NCI-H2029 (cell line): ENCODE measurements around the gene ZDHHC8.
A peak's percentile ranks its signal among the peaks of the same experiment; 100 is the strongest.

Experiments
- DNase-seq: peaks from one replicate; lab custom pipeline; 2025; lab: John Stamatoyannopoulos, UW

The ZDHHC8 gene

GRCh38 chr22:20096574-20097420, 34.8 kb upstream of the ZDHHC8 start:
- no peak for DNase-seq

- DNase-seq = no peak
Measured at GRCh38 chr22:20099099-20099711, 32.4 kb upstream of the ZDHHC8 start.

- no peak for DNase-seq
Measured at GRCh38 chr22:20101638-20102037, 30.0 kb upstream of the ZDHHC8 start.

- DNase-seq = no peak
Measured at GRCh38 chr22:20102203-20102780, 29.3 kb upstream of the ZDHHC8 start.

DNA sequence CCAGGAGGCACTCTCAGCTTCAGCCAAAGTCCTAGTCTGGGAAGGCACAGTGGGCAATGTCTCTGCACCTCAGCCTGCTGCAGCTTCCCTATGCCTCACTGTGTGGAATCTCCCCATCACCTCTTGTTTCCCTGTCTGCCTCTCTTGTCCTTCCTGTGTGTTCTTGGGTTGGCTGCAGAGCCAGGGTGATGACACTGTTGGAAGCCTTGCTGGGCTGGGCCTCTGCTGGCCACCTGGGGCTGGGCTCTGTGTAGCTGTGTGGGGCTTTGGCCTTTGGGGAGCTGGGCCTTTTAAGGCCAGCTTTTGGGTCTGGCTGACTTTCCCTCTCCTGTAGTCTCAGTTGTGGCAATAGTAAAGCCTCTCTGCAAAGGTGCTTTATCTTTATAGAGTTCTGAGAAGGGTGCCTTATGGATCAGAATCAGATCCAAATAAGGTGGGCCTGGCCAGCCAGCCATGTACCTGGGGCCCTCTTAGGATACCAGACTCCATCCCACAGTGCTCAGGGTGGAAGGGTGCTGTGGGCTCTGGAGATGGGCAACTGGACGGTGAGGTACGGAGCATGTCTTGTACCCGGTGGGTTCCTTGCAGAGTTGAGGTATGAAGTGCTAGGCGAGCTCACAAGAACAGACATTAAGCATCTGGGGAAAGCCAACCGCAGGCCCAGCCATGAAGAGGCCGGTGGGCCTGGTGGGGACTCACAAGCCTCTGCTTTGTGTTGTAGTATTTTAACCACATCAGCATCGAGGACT, 26.0 kb upstream of the ZDHHC8 start:
- DNase-seq = no peak

DNA sequence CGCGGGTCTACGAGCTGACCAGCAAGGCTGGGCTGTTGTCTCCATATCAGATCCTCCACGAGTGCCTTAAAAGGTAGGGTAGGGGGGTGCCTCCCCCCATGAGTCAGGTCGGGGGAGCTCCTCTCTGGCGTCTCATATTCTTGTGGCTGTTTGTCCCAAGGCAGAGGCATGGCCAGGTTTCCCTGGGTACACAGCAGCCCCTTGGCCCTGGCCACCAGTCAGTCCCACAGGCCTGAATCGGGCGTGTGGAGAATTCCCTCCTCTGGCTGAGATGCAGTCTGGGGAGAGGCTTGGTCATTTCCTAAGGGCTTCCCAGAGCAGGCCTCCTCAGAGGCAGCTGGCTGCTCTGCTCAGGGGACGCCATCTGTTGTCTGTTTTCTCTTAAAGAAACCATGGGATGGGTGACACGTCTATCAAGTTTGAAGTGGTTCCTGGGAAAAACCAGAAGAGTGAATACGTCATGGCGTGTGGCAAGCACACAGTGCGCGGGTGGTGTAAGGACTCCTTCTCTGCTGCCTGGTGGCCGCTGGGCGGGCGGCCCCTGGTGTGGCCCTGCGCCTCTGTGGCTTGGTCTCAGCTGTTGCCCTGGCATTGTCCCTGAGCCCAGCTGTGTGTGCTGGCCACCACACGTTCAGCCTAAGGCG, 25.3 kb upstream of the ZDHHC8 start:
- no peak for DNase-seq

GRCh38 chr22:20106849-20107237, 24.8 kb upstream of the ZDHHC8 start:
- DNase-seq = no peak

DNA sequence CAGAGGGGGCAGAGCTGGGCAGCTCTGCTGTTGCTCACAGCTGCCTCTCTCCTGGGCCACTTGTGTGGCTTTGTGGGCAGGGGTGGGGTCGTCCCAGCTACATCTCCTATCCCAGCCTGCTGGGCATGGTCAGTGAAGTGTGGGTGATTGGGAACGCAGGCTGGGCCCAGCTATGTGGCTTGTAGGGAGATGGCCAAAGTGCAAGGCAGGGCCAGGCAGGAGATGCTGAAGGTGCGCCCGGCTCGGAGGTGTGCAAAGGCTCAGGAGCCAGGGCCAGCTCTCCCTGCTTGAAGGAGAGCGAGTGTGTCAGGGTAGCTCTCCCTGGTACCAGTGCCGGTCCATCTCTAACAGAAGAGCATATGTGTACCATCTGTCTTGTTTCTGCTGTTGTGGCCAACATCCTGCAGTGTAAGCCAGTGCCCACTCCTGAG, 24.1 kb upstream of the ZDHHC8 start:
- DNase-seq = no peak

GRCh38 chr22:20107951-20108756, 23.4 kb upstream of the ZDHHC8 start:
- no peak for DNase-seq

DNA sequence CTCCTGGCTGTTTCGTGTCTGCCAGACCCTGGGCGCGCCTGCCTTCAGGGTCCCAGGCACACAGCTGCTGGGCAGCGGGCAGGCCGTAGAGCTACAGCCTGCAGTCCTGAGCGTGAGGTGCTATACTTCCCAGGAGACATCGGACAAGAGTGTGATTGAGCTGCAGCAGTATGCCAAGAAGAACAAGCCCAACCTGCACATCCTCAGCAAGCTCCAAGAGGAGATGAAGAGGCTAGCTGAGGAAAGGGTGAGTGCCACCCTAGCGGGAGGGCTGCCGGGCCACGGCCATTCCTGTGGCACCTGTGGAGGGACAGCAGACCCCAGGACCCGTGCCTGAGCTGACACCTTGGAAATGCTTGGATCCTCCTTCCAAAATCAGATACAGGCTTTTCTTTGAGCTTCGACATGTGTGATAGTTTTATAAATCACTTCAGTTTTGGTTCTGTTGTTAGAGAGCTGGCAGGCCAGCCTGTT, 22.8 kb upstream of the ZDHHC8 start:
- no peak for DNase-seq

- DNase-seq = no peak
Measured at GRCh38 chr22:20109411-20110358, 21.9 kb upstream of the ZDHHC8 start.

DNA sequence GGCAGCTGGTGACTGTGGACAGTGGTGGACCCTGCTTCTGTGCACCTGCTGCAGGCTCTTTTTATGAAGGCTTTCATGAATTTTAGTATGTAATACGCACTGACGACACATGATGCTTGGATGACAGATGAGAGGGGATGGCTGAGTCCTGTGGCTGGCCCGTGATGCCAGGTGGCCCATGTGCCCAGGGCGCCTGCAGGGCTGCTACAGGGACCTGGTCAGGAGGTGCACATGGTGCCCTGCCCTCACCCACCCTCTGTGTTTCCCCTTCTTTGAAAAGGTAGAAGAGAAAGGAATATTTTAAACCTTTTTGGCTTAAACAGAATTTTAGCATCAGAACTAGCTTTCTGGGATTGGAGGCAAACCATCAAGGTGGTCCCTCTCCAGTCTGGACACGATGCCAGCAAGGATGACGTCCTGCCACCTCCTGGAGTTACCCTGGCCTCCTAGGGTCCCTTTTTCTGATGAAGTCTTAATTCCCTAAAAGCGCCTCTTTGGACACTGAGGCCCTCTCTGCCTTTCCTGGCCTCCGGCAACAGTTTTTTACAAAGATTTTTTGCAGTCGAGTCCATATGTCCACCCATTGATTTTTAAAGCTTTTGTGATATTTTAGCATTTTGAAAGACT, 21.1 kb upstream of the ZDHHC8 start:
- no peak for DNase-seq

- peak; percentile 18 for DNase-seq
Measured at GRCh38 chr22:20111045-20111688, 20.4 kb upstream of the ZDHHC8 start.

GRCh38 chr22:20111689-20112622, 19.6 kb upstream of the ZDHHC8 start:
- no peak for DNase-seq

GRCh38 chr22:20112623-20113511, 18.7 kb upstream of the ZDHHC8 start:
- no peak for DNase-seq

DNA sequence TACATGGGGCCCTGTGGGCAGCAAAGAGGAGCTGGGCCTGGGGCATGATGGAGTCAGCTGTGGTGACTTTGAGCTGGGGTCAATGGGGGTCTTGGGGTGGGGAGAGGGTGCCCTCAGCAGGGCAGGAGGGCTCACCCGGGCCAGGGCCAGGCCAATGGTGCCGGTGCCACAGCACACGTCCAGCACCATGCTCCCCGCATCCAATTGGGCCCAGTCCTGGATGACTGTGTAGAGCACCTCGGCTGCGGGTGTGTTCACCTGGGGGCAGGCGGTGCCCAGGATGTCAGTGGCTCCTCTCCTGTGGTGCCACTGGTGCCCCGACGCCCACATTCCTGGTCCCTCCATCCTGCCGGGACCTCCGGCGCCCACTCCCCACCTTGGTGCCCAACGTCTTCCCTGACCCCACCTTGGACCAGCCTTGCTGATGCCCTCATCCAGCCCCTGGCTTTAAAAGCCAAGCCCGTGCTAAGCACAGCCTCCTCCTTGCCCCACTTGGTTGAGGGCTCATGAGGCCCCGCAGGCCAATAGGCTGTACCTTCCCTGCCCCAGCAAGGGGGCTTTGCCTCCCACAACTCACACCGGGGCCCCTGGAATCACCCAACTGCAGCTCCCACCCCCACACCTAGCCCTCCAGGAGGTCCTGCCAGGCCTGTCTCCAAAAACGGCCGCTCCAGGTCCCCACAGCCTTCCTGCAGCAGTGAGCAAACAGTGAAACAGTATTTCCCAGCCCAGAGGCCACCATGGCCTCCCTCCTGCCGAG, 17.9 kb upstream of the ZDHHC8 start:
- DNase-seq = no peak
